Measurements from ENCODE around the gene ATXN7.

The ATXN7 gene

DNA sequence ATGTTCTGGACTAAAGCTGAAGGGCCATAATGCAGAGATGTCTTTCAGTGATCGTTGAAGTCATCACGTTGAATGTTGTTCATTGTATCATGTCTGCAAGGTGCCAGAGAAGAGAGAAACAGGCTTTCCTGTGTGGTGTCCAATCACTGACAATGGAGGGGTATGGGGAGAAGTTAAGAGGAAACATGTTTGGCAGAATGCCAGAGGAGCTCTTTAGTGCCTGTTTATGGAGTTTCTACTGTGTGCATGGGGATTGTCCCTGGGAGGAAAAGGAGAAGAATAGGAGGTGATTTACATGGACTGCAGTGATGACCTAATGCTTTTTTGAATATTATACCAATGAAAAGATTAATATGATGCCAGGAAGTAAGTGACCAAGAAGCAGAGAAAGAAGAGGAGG lies 36.8 kb downstream of the ATXN7 start:
- no peak for DNase-seq (ENCODE audit: extremely low read depth in 1 of 2, low read depth in 1 of 2)

DNA sequence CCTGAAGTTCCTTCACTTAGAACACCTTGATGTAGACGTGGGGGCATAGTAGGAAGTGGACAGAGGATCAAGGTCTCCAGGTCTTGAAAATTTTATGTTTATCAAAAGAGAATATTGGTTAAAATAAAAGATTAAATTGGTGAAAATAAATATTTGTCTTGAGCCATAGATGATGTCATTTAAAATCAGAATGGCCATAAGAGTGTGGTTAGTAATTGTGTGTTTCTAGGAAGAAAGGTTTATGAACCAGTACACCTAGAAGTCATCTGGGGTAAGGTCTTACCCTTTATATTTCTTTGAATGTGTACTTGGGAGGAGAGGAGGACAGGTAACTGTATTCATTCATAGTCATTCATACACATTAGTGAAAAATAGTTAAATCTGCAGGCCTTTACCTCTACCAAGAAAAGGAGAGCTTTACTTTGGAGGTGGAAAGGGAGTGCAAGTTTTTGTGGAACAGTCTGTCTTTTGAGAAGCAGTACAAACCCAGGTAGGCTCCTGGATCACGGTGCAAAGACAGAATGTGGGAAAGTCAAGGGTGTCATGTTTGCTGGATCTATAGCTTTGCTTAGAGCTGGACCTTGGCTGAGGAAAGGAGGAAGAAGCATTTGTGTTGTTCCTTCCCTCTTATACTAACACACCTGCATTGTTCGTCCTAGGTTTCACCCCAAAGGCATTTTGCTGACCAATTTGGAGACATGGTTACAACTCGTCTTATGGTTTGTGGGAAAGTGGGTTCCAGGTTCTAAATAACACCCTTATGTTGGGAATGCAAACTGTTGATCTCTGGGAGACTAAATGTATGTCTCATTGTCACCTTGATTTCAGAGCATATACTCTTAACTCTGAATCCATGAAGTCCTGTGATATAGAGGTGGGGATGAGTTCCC lies 42.3 kb downstream of the ATXN7 start:
- DNase-seq (ENCODE audit: extremely low read depth in 1 of 2, low read depth in 1 of 2): no peak

GRCh38 chr3:63908081-63908736 lies 44.5 kb downstream of the ATXN7 start:
- no peak for DNase-seq (ENCODE audit: extremely low read depth in 1 of 2, low read depth in 1 of 2)

DNA sequence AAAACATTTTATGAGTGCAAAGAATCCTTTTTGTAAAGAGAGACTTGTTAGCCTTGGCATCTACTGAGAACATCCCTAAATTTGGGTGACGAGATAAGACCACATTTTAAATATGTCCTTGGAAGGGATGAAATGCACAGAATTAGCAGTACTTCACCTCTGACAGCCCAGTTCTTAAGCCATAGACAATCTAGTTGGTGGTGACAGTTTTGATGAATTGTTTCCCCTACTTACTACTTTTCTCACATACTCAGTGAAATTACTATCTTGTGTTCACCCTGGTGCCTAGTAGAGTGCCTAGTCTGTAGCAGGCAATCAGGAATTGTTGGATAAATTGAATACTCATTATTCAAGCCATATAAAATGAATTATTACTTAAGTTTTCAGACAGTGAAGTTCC lies 45.1 kb downstream of the ATXN7 start:
- DNase-seq (ENCODE audit: extremely low read depth in 1 of 2, low read depth in 1 of 2): no peak

- no peak for DNase-seq (ENCODE audit: extremely low read depth in 1 of 2, low read depth in 1 of 2)
These were observed 45.8 kb downstream of the ATXN7 start for GRCh38 chr3:63909431-63909830.

GRCh38 chr3:63910001-63910400 lies 46.3 kb downstream of the ATXN7 start:
- DNase-seq (ENCODE audit: extremely low read depth in 1 of 2, low read depth in 1 of 2): no peak

DNA sequence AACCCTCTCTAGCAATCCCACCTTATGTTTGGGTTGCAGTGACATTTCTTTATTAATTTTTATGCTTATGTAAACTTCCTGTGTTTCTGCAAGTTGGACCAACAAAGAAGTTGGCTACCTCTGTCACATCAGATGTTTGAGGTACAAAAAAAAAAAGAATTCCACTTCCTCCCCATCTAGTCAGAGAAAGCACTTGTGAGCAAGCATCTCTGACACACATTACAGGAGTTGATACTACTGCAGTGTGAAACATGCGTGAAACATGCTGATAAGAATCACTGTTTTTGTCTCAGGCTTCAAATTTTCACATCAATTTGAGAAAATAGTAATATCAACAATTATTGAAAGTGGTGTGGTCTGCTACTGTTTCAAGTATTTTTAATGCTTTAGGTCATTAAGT lies 47.2 kb downstream of the ATXN7 start:
- no peak for DNase-seq (ENCODE audit: extremely low read depth in 1 of 2, low read depth in 1 of 2)

DNA sequence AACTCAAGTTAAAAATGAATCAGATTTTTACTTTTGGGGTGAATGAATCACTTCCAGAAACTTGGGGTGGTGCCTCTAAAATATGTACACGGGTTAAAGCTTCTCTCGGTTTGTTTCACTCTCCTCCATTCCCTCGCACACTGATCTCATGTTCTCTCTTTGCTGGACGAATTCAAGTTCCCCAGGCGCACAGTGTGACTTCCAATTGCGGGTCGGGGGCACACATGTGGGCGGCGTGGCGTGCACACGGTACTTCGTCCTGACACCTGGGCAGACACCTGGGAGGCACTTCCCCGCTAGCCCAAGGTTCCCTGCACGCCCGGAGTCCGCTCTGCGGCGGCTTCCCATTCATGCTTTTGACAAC lies 47.8 kb downstream of the ATXN7 start:
- no peak for DNase-seq (ENCODE audit: extremely low read depth in 1 of 2, low read depth in 1 of 2)

- DNase-seq (ENCODE audit: extremely low read depth in 1 of 2, low read depth in 1 of 2): peak; percentile 68 to 70
These were observed 48.5 kb downstream of the ATXN7 start, which contains the start of gene SCAANT1 for GRCh38 chr3:63911873-63912767. SCAANT1 (minus strand) TSS chr3:63912383.

- peak in 1 of 2 donors; percentile 19 for DNase-seq (ENCODE audit: extremely low read depth in 1 of 2, low read depth in 1 of 2)
These were observed 49.3 kb downstream of the ATXN7 start for GRCh38 chr3:63912768-63913588.

DNA sequence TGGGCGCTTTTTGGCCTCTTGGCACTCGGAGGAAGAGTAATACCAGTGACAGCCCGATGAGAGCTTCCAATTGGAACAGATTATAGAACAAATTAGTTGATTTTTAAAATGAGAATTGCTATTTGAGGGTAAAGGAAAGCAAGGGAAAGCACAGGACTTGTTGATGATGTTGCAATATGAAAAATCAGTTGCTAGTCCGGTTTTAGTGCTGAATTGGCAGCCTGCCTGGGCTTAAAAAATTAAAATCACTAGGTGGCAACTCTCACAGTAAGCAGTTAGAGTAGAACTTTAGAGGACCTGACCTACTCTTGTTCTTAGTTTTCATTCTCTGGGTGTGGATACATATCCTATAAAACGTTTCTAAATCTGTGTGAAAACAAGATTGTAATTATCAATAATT lies 50.6 kb downstream of the ATXN7 start:
- no peak for DNase-seq (ENCODE audit: extremely low read depth in 1 of 2, low read depth in 1 of 2)

DNA sequence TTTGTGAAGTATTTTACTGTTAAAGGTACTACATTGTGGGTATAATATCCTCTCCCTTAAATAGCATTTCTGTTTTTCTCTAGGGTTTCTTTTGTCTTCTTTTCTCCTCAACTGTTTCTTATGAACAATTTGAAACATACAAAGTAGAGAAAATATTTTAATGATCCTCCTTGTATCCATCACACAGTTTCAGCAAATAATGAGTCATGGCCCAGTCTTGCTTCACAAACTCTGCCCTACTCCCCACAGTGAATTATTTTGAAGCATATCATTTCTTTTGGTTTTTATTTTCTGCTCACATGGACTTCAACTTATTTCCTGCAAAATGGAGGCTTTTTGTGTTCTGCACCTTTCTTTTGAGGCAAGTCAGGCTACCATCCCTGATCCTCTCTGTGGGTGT lies 54.7 kb downstream of the ATXN7 start:
- no peak for DNase-seq (ENCODE audit: extremely low read depth in 1 of 2, low read depth in 1 of 2)

- DNase-seq (ENCODE audit: extremely low read depth in 1 of 2, low read depth in 1 of 2): no peak
These were observed 56.3 kb downstream of the ATXN7 start for GRCh38 chr3:63920001-63920400.

GRCh38 chr3:63921741-63922482 lies 58.2 kb downstream of the ATXN7 start:
- no peak for DNase-seq (ENCODE audit: extremely low read depth in 1 of 2, low read depth in 1 of 2)

GRCh38 chr3:63922491-63923199 lies 59.0 kb downstream of the ATXN7 start:
- DNase-seq (ENCODE audit: extremely low read depth in 1 of 2, low read depth in 1 of 2): no peak

DNA sequence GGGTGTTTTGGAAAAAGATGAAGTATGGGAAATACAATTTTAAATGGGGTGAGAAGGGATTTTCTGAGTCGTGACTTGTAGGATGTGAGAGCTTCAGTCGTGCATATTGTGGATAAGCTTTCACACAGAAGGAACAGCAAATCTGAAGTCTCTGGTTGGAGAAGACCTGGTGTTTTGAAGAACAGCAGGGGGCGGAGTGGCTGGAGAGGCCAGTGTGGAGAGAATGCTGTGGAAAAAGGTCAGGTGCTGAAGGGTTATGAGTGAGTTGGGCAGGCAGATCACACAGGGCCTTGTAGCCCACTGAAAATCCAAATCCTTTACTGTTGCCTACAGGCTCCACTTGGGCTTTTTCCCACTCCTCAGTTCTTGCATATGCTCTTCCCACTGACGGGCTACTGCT lies 62.6 kb downstream of the ATXN7 start:
- DNase-seq (ENCODE audit: extremely low read depth in 1 of 2, low read depth in 1 of 2): no peak

- no peak for DNase-seq (ENCODE audit: extremely low read depth in 1 of 2, low read depth in 1 of 2)
These were observed 64.0 kb downstream of the ATXN7 start for GRCh38 chr3:63927422-63928280.

DNA sequence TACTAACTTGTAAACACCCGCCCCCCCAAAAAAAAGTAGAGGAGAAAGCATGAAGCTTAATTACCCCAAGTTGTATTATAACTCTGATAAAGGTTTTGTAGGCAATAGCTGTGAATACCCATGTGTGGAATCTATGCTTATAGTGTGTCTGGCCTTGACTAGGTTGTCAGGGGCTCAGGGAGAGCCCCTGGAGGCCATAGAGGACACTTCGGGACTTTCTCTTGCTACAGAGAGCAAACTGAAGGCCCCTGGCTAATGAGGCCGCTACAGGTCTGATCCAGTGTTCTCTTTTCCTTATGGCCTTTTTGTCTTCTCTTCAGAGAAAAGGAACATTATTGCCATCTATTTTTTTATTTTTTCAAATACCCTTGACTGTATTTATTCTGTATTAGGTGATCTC lies 67.6 kb downstream of the ATXN7 start:
- no peak for DNase-seq (ENCODE audit: extremely low read depth in 1 of 2, low read depth in 1 of 2)
